HPDE6-E6E7 (cell line): Measurements from ENCODE around the gene WDR86.

Source experiments
- DNase-seq: peaks from one replicate; pipeline ENCODE4 v3.0.0; 2011; ENCODE audit warnings: missing footprints; ENCODE audit errors: extremely low spot score

WDR86 gene

GRCh38 chr7:151406886-151407583 is 2.8 kb downstream of the WDR86 start:
- DNase-seq: no peak

GRCh38 chr7:151406051-151406875 is 3.6 kb downstream of the WDR86 start:
- no peak for DNase-seq

GRCh38 chr7:151405588-151405987 is 4.2 kb downstream of the WDR86 start:
- no peak for DNase-seq

GRCh38 chr7:151405056-151405455 is 4.8 kb downstream of the WDR86 start:
- DNase-seq: no peak

- DNase-seq: peak; percentile 47
Observed at GRCh38 chr7:151404216-151405011, 5.4 kb downstream of the WDR86 start.

- DNase-seq: peak; percentile 80
Observed at GRCh38 chr7:151403764-151404163, 6.1 kb downstream of the WDR86 start.

- no peak for DNase-seq
Observed at GRCh38 chr7:151402029-151402835, 7.6 kb downstream of the WDR86 start.

- no peak for DNase-seq
Observed at GRCh38 chr7:151400626-151401315, 9.1 kb downstream of the WDR86 start.

GRCh38 chr7:151399906-151400305 is 9.9 kb downstream of the WDR86 start:
- DNase-seq: no peak

GRCh38 chr7:151399305-151399601 is 10.6 kb downstream of the WDR86 start:
- DNase-seq: no peak

- no peak for DNase-seq
Observed at GRCh38 chr7:151398446-151399304, 11.2 kb downstream of the WDR86 start.

GRCh38 chr7:151397026-151397425 is 12.8 kb downstream of the WDR86 start:
- no peak for DNase-seq

- no peak for DNase-seq
Observed at GRCh38 chr7:151396328-151396970, 13.4 kb downstream of the WDR86 start.

- DNase-seq: no peak
Observed at GRCh38 chr7:151395036-151395367, 14.8 kb downstream of the WDR86 start.

GRCh38 chr7:151394076-151395035 is 15.5 kb downstream of the WDR86 start:
- no peak for DNase-seq

- DNase-seq: no peak
Observed at GRCh38 chr7:151393031-151393977, 16.5 kb downstream of the WDR86 start.

- no peak for DNase-seq
Observed at GRCh38 chr7:151392426-151392825, 17.4 kb downstream of the WDR86 start.
